NCI-H2107 (cell line): Measurements from ENCODE around the gene SMAP2.

ENCODE experiments used
- DNase-seq: peaks from one replicate; lab custom pipeline; 2025; lab: John Stamatoyannopoulos, UW

The SMAP2 gene

DNA sequence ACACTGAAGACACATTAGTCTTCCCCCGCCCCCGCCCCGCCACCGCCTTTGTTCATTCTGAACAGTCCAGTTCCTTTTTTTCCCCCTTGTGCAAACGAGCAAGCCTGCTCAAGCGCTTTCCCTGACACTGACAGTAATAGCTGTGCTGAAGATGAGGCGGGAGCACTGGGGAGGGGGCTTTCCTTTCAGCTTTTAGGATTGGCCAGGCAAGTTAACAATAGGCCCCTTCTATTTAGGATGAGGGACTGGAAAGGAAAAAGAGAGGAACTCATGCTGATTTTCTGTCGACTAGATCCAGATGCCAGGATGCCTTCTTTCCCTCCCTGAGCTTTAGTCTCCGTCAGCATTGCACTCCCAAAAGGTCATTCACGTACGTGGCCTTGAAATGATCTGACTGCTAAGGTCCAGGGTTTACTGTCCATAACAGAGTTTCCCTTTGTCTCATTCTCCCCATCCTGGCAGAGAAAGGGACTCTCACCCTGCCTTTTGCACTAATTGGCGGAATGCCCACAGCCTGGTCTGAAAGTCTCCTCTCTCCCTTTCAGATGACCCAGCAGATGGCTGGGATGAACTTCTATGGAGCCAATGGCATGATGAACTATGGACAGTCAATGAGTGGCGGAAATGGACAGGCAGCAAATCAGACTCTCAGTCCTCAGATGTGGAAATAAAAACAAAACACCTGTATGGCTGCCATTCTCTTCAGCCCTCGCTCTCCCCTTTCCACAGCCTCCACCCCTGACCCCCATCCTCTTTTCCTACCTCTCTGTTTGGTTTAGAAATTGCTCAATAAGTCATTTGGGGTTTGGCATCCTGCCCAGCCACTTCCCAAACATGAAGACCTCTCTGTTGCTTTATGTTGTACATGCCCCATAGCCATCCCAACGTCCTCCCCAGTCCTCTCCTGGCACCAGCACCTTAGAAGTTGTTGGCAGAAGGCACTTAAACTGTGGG, 48.2 kb downstream of the SMAP2 start:
- DNase-seq = no peak

DNA sequence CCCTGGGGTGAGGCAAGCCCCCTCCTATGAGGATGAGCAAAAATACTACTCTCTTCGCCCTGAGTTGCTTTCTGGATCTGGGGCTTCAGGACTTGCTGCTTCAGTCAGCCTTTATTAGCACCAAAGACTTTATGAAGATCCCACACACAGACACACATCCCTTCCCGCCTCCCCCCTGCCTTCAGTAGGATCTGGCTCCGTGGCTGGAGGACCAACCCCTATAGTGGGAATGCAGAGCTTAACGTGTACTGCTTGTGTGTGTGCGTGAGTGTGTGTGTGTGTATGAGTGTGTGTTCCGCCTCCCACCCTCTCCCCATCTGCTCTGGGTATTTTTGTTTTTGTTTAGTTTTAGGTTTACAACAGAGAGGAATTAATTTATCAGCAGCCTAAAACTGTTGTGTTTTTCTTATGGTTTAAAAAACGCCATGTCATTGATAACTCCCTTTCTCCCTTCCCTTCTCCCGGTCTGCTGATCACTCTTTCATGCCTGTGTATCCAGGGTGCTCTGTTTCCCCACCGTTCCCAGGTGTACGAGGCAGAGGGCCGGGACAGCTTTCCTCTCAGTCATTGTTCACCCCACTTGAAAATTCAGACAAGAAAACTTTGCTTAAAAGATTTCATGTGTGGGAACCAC, 49.2 kb downstream of the SMAP2 start:
- no peak for DNase-seq

DNA sequence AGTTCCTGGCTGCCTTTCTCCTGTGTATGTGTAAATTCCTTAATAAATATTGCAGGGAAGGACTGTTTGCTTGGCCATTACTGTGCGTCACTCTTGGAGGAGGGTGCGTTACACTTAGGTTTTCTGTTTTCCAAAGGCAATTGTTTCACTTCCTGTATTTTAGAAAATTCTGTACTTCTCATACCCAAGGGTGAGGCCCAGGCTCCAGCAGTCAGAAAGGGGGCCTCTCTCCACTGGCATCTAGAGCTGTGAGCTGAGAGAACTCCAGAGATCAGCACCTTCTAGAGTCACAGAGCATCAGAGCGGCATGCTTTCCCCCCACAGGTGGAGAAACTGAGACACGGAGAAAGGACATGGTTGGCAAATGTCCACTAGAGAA, 49.7 kb downstream of the SMAP2 start:
- no peak for DNase-seq

DNA sequence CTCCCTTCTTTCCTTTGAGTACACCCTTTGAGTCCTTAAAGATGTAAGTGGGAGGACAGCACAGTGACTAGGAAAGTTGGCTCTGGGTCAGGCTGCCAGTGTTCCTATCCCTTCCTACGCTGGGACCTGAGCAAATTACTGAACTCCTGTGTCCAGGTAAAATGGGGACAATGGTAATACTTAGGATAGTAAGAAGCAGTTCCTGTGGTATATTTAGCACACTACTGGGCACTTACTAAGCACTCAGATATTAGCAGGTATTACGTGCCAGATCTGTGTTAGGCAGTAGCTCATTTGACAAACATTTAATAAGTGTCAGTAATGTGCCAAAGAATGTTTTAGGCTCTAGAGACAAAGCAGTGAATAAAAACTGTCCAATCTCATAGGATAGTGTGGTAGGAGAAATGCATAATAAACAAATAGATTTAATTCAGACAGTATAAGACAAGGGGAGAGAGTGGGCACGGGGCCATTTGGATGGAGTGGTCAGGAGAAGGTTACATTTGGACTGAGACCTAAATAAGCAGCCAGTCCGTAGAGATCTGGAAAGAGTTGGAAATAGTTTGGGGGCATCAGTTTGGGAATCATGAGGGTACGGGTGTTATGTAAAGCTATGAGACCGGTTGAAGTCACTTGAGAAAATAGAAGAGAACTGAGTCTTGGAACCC, 50.6 kb downstream of the SMAP2 start:
- no peak for DNase-seq

DNA sequence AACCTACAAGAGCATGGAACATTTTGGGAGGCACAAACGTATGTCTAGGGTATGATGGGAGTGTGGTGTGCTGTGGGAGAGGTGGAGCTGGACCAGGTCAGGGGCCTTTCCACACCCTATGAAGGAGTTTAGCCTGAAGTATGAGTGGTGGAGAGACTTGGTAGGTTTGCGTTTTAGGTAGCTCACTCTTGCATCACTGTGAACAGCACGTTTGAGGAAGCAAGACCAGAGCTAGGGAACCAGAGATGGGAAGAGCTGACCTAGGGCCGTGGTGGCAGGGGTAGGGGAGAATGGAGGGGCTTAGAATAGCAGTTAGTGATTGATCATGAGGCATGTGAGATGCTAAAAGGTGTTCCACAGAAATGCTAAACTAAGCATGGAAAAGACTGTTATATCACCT, 51.7 kb downstream of the SMAP2 start:
- DNase-seq = no peak

DNA sequence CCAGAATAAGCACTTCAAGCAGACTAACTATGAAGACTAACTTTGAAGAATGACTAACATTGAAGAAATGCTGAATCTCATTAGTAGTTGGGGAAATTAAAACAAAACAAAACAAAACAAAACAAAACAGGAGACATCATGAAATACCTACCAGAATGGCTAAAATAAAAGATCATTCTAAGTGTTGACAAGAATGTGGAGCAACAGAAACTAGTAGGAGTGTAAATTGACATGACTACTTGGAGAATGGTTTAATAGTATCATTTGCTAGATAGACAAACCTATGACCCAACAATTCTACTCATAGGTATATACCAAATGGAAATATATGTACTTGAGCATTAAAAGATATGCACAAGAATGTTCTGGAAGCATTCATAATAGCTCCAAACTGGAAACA, 57.9 kb downstream of the SMAP2 start:
- no peak for DNase-seq

DNA sequence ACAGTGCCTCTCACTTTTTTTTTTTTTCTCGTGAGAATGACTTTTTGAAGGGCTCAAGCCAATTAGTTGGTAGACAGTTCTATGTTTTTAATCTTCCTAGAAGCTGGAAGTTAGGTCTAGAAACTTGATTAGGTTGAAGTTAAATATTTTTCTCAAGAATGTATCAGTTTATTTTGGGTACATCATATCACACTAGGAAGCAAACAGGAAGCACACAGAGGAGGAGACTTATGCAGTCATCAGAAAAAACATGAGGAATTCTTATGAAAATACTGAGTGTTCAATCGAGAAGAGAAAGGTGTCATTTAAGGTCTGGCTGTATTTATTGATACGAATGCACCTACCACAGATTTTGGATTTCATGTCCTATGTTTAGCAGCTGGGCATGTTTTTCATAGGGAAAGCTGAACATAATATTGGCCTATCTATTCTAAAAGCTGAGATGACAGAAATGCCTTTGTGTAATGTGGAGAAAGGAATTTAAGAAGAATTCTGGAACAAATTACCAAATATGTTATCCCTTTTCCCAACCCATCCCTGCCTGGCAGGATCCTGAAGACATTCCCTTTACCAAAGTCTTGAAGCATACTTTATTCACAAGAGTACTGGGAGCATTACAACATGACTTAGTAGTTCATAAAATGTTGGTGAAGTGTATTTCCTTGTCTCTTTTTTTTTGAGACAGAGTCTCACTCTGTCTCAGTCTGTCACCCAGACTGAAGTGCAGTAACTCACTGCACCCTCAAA, 59.3 kb downstream of the SMAP2 start:
- DNase-seq = no peak

DNA sequence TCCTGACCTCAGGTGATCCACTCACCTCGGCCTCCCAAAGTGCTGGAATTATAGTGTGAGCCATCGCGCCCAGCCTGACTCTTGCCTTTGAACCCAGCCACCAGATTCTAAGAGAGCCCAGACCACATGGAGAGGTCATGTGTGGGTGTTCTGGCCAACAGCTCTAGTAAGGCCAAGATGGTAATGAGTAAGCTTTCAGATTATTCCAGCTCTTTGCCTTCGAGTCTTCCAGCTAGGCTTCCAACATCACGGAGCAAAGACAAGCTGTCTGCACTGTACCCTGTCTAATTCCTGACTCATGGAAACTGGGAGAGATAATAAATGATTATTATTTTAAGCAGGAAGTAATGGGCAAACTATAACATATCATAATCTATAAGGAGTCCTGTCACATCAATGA, 61.9 kb downstream of the SMAP2 start:
- no peak for DNase-seq

DNA sequence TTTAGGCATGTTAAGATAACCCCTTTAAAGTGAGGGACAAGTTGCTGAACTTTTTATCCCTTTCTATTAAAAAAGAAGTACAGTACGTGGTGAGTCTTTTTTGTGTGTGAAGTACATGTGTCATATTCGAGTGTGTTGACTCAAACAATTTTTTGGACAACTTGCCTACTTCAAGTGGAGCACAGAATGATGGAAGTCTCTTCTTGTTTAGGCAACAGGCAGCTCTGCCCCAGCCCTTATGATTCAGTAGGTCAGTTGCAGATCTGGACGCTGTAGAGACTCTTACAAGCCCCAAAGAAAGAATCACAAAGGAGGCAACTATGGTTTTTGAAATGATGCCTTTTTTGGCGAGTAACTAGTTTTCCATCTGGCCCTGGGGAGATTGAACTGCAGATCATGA, 62.3 kb downstream of the SMAP2 start:
- no peak for DNase-seq

DNA sequence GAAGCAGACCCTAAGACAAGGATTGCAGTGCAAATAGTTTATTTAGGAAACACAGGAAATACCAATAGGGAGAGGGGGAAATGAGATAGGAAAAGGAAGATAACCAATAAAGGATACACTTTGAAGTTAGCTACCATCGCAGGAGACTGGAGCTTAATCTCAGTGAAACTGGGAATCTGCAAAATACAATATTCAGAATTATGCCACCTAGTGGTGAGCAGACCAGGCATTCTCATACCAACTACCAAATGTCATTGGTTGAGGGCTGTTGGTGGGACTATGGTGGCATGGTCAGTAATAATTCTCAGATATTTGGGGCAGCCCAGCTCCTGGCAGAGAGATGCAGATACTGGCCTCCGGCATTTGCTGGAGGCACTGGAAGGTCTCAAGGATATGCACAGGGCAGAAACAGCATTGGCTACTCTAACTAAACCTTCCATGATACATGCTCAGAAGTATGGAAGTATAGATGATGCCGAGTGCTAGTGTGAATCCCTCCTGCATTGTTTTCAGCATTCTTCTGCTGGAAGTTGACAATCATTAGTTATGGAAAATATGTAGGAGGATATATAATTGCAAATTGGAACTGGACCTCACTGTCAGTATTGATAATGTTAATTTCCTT, 65.0 kb downstream of the SMAP2 start:
- no peak for DNase-seq

DNA sequence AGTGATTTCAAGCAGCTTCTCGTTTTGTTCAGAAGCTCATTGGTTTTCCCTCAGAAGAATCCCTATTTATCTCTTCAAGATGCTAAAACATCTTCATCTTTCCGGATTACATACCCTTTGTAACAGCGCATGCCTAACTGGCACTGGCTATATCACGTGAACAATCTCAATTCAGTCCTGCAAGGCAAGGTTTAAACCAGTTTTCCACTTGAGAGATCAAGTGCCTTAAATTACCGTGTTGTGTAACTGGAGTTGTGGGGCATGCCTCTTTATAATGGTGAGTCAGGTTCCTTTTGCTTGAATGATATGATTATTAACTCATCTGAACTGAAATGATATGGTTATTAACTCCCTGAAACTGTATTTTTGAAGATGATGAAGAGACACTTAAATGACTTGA, 65.7 kb downstream of the SMAP2 start:
- peak; percentile 10 for DNase-seq

DNA sequence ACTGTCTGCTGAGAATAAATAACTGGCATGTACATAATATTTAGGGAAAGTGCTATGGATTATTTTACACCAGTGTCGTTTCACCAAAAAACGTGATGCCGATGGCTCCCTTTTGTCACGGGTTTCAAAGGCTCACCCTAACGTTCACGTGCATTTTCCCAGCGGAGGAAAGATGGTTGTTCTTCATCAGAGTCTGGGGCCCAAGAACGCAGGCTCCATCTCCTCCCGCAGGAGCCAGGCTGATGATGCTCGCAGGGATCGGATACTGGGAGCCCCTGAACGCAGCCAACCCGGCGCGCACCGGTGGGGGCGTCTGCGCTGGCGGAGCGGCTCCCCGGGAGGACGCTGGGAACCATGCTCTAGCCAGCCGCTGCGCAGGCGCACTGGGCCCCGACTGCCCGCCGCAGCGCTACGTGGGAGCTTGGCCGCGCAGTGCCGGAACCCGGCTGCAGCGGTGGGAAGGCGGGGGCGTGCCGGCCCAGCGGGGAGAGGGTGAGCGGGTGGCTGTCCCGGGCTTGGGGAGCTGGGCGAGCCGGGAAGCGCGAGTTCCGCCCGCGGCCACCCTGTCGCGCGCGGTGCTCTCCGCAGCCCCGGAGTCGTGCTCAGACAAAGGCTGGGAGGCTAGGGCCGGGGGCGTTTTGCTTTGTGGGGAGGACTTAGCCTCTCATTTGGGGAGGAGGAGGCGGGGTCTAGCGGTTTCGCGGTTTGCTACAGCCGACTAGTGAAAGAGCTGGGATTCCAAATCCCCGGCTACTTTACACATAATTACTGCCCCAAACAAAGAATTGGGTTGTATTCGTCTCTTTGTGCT, 76.4 kb downstream of the SMAP2 start, which contains the start of gene ZFP69B:
Gene ZFP69B (plus strand): TSS at position 793 of the 811 bp plus-strand sequence. CDS start 486 bp downstream, outside the sequence.
- DNase-seq = peak; percentile 92

DNA sequence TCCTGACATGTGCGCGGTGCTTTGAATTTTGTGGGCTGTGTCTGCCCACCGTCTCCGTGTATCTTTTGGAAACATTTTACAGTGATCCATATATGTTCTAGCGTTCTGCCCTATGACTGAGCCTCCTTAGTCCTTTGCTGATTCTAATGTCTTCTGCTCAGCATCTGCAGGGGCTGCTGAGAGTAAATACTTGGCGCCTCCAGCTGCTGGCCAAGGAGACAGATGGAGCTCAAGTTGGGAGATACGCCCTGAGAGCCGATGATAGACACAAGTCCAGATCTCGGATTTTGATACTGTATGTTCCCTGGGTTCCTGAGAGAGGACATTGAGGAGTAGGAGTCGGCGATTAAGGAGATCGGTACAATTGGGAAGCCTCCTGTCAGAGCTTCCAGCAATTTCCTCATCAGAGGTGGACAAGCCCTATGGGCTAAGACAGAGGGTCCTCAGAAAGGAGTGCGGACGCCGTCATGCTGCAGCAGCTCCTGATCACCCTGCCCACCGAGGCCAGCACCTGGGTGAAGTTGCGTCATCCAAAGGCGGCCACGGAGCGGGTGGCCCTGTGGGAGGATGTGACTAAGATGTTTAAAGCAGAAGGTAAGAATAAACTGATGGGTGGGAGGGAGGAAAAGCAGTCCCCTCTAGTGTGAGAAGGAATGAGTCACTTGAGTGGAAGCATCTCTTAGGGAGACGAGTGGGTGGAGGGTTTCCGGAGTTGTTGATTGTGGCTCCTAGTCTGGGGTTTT, 77.1 kb downstream of the SMAP2 start:
- no peak for DNase-seq

DNA sequence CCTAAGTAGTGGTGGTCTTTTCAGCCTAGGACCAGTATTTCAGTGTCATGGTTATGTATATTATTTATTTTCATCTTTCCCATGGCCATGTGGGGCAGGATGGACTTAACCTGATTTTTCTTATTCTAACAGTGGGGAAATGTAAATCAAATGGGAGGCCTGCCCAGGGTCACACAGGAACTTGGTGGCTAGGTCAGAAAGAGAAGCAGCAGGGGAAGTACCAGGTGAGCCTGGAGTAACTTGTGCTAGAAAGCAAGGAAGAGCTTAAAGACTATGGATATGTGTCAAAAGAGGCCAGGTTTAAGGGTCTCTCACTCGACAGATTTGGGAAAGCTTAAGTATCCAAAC, 77.7 kb downstream of the SMAP2 start:
- no peak for DNase-seq

DNA sequence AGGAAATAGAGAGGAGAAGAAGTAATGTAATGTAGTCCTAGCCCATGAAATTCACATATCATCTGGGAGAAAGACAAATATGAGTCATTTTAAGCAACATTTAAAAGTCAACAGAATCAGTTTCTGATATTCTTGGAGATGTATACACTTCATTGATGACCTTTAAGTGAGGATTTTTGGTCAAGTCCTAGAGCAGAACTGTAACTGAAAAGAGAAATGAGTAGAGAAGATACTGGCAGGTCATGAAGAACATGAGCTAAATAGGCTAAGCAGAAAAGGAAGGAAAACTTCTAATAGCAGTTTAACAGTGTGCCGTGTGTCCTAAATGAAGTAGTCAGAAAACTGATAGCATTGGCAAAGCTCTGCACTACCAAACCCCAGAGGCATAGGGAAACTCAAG, 81.3 kb downstream of the SMAP2 start:
- no peak for DNase-seq

DNA sequence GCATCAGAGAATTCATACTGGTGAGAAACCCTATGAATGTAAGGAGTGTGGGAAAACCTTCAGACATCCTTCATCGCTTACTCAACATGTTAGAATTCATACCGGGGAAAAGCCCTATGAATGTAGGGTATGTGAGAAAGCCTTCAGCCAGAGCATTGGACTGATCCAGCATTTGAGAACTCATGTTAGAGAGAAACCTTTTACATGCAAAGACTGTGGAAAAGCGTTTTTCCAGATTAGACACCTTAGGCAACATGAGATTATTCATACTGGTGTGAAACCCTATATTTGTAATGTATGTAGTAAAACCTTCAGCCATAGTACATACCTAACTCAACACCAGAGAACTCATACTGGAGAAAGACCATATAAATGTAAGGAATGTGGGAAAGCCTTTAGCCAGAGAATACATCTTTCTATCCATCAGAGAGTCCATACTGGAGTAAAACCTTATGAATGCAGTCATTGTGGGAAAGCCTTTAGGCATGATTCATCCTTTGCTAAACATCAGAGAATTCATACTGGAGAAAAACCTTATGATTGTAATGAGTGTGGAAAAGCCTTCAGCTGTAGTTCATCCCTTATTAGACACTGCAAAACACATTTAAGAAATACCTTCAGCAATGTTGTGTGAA, 89.5 kb downstream of the SMAP2 start:
- no peak for DNase-seq

DNA sequence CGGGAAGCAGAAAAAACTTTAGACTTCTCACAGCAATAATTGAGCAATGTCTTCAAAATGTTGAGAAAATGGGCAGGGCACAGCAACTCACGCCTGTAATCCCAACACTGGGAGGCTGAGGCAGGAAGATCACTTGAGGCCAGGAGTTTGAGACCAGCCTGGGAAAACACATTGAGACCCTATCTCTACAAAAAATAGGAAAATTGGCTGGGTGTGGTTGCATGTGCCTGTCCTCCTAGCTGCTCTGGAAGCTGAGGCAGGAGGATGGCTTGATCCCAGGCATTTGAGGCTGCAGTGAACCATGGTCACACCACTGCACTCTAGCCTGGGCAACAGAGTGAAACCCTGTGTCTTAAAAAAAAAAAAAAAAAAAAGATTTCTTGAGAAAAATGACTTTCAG, 95.8 kb downstream of the SMAP2 start:
- DNase-seq = no peak
